ENCODE results near the gene CNTROB.

- no peak for TF ChIP-seq GATA2 (IDR thresholded peaks at IDR 0.05; ENCODE audit: low read depth, low read length)
- TF ChIP-seq GATA3 (IDR thresholded peaks at IDR 0.05; ENCODE audit: low read depth, low read length), result no peak
Observed at GRCh38 chr17:7947651-7948050, 15.6 kb downstream of the CNTROB start.

All from SH-SY5Y (cell line).